ENCODE data around the gene CLEC10A. TPM values are rescaled to one million over a fixed set of nuclear protein-coding genes. Genes with fewer than 3 reads are reported as not detected.
A peak's percentile ranks its signal among the peaks of the same experiment; 100 is the strongest.

CLEC10A gene
- total RNA-seq, 6 experiments from 2014 or later, result 0.77 to 2.6 (median 1.5) TPM

DNA sequence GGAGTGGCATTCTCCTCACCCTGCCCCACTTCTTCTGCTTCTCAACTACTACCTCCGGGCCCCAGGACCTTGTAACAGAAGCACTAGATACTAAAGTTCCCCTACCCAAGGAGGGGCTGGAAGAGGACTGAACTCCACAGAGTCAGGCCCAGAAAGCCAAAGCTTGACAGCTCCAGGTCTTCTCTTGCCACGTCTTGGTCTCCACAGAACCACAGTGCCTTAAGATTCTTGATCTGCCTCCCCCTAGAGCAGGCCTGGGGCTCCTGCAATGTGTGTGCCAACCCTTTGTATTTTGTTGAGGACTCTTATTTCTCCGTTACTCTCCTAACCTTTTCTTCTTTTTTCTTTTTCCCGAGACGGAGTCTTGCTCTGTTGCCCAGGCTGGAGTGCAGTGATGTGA, 40.2 kb downstream of the CLEC10A start:
- Histone ChIP-seq H3K36me3 (no peaks in the 10 kb centered on the region), H3K9me3 (no peaks in the 10 kb centered on the region), H3K27me3 (no peaks in the 10 kb centered on the region), H3K4me3 (peak overlapping the region in 1 of 3 donors; percentile 14), H3K4me1 (peaks cover 0 to 65% (median 27%) of the 10 kb centered on the region in 4 donors), H3K27ac (peak overlapping the region in 2 of 3 donors; percentile 85 to 89)
- intact Hi-C loops (cut with DNase I), result no loop called here
- 82% methylated on average over 5 of the region's 5 CpGs for WGBS (ENCODE audit: insufficient coverage, low coverage, low lambda C conversion rate, missing lambda C conversion rate)
- ATAC-seq (no peak), DNase-seq (no peak)
- no peak for TF ChIP-seq POLR2A (IDR thresholded peaks at IDR 0.05)
- TF ChIP-seq, protein P1, sequence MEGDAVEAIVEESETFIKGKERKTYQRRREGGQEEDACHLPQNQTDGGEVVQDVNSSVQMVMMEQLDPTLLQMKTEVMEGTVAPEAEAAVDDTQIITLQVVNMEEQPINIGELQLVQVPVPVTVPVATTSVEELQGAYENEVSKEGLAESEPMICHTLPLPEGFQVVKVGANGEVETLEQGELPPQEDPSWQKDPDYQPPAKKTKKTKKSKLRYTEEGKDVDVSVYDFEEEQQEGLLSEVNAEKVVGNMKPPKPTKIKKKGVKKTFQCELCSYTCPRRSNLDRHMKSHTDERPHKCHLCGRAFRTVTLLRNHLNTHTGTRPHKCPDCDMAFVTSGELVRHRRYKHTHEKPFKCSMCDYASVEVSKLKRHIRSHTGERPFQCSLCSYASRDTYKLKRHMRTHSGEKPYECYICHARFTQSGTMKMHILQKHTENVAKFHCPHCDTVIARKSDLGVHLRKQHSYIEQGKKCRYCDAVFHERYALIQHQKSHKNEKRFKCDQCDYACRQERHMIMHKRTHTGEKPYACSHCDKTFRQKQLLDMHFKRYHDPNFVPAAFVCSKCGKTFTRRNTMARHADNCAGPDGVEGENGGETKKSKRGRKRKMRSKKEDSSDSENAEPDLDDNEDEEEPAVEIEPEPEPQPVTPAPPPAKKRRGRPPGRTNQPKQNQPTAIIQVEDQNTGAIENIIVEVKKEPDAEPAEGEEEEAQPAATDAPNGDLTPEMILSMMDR (IDR thresholded peaks at IDR 0.05), result no peak

DNA sequence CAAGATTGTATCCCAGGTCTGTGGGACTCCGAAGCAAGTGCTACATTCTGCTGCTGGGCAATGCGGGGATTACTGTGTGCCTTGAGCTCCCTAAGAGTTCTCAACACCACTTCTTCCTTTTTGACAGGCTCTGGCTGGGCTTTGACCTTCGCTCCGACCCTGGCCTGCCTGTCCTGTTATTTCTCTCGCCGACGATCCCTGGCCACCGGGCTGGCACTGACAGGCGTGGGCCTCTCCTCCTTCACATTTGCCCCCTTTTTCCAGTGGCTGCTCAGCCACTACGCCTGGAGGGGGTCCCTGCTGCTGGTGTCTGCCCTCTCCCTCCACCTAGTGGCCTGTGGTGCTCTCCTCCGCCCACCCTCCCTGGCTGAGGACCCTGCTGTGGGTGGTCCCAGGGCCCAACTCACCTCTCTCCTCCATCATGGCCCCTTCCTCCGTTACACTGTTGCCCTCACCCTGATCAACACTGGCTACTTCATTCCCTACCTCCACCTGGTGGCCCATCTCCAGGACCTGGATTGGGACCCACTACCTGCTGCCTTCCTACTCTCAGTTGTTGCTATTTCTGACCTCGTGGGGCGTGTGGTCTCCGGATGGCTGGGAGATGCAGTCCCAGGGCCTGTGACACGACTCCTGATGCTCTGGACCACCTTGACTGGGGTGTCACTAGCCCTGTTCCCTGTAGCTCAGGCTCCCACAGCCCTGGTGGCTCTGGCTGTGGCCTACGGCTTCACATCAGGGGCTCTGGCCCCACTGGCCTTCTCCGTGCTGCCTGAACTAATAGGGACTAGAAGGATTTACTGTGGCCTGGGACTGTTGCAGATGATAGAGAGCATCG, 41.8 kb downstream of the CLEC10A start:
- Histone ChIP-seq H3K36me3 (no peaks in the 10 kb centered on the region), H3K27ac (peak overlapping the region; percentile 54 to 89 (median 85)), H3K9me3 (no peaks in the 10 kb centered on the region), H3K27me3 (no peaks in the 10 kb centered on the region), H3K4me3 (peak overlapping the region in 2 of 3 donors; percentile 73 to 82), H3K4me1 (peaks cover 0 to 56% (median 19%) of the 10 kb centered on the region in 4 donors)
- peak; percentile 2 to 29 (median 14) for ATAC-seq
- intact Hi-C loops (cut with DNase I), result no loop called here
- no peak for TF ChIP-seq POLR2A (IDR thresholded peaks at IDR 0.05)
- TF ChIP-seq, protein P1 (IDR thresholded peaks at IDR 0.05), result no peak
- DNase-seq, result peak; percentile 54 to 84 (median 80)
- WGBS (ENCODE audit: insufficient coverage, low coverage, low lambda C conversion rate, missing lambda C conversion rate), result 36% methylated on average over 9 of the region's 19 CpGs

DNA sequence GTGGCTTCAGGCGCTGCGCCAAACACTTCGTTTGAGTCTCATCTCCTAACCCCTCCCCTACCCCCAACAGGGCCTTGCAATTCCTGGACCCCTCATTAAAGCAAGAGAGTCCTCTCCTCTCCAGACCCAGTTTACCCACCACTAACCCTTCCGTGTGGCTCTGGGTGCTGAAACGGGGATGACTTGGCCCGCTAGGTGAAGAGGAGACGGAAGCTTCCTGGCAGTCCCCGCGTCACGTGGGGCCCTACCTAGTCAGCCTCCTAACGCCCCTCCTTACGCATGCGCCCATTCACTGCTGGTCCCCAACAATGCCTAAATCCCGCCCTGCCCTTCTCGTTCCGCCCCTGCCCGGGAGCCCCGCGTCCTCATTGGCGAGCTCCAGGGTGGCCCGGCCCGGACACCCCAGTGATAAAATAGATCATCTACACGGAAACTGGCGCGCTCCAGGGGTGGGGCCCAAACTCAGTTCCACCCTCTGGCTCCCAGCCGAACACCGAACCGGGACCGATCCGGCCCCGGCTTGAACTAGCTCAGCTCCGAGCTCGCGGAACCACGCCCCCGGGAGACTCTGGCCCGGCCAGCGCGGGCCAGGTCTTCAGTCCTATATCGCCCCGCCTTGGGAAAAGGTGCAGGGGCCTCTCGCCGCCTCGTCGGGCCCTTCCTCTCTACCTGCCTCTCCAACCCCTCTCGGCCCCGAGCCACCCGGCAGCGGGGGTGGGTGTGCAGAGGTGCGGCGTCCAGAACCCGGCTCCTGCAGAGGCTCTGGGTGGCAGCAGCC, 44.3 kb downstream of the CLEC10A start, which contains the start of gene SLC16A13:
TSS of gene SLC16A13 (plus strand) at position 425 of the 778 bp plus-strand sequence. CDS start 368 bp downstream, outside the sequence.
- no peaks in the 10 kb centered on the region for H3K27me3 ChIP-seq
- under 1% methylated on average over 31 of the region's 52 CpGs for WGBS (ENCODE audit: insufficient coverage, low coverage, low lambda C conversion rate, missing lambda C conversion rate)
- peaks cover 0 to 40% (median 9%) of the 10 kb centered on the region in 4 donors for H3K4me1 ChIP-seq
- DNase-seq (peak; percentile 99 to 100 (median 100)), ATAC-seq (peak; percentile 81 to 89 (median 82))
- peak; percentile 92 for TF ChIP-seq POLR2A (IDR thresholded peaks at IDR 0.05)
- TF ChIP-seq, protein P1 (IDR thresholded peaks at IDR 0.05), result no peak
- peak within 1 kb of the TSS; percentile 85 to 90 (median 90) for H3K27ac ChIP-seq
- H3K9me3 ChIP-seq, result no peaks in the 10 kb centered on the region
- intact Hi-C loops (cut with DNase I), result no loop called here
- H3K4me3 ChIP-seq, result peak within 1 kb of the TSS; percentile 73 to 82 (median 80)
- H3K36me3 ChIP-seq, result no peaks in the 10 kb centered on the region

DNA sequence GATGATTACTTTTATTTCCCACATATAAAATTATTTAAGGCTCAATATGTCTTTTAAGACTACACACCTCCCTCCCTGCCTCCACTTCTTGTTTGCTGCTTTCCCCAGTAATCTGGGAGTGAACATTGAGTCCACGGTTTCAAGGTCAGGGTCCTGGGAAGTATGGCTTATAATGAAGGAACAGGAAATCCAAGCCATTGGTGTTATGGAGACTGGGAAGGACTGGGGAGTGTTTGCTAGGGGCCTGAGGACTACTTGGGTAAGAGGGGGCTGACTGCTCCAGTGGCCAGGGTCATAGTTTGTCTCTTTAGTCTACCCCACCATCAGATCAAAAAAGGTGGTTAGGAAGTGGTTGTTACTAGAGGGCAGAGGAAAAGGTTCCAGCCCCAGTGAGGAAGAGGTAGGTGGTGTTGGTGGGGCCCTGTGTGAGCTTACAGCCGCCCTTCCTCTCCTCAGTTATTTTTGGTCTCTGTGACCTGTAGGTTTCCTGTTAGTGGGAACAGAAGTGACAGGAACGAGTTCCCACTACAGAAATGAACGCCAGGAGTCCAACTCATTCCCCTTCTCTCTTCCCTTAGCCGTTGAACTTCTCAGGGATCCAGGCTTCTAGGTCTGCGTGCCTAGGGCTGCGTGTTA, 45.0 kb downstream of the CLEC10A start:
- Histone ChIP-seq H3K9me3 (no peaks in the 10 kb centered on the region), H3K27ac (peak overlapping the region; percentile 85 to 90 (median 90)), H3K36me3 (no peaks in the 10 kb centered on the region), H3K4me3 (peak overlapping the region; percentile 73 to 82 (median 80)), H3K27me3 (no peaks in the 10 kb centered on the region), H3K4me1 (peaks cover 0 to 39% (median 6%) of the 10 kb centered on the region in 4 donors)
- no peak for DNase-seq
- WGBS (ENCODE audit: insufficient coverage, low coverage, low lambda C conversion rate, missing lambda C conversion rate), result 3% methylated on average over 6 of the region's 7 CpGs
- TF ChIP-seq, protein P1 (IDR thresholded peaks at IDR 0.05), result no peak
- TF ChIP-seq POLR2A (IDR thresholded peaks at IDR 0.05), result no peak
- ATAC-seq, result peak; percentile 0 to 7 (median 2)
- intact Hi-C loops (cut with DNase I), result no loop called here
